ENCODE results near the gene QSOX2.

Gene QSOX2

GRCh38 chr9:136187683-136188586, 57.7 kb downstream of the QSOX2 start:
- no peak for DNase-seq

- no peak for DNase-seq
Measured at GRCh38 chr9:136187197-136187596, 58.4 kb downstream of the QSOX2 start.

- DNase-seq = no peak
Measured at GRCh38 chr9:136186386-136186785, 59.2 kb downstream of the QSOX2 start.

- DNase-seq = no peak
Measured at GRCh38 chr9:136185596-136186366, 59.8 kb downstream of the QSOX2 start.

- DNase-seq = no peak
Measured at GRCh38 chr9:136185066-136185465, 60.5 kb downstream of the QSOX2 start.

GRCh38 chr9:136182850-136183422, 62.7 kb downstream of the QSOX2 start:
- DNase-seq = no peak

- no peak for DNase-seq
Measured at GRCh38 chr9:136182420-136182787, 63.2 kb downstream of the QSOX2 start.

- no peak for DNase-seq
Measured at GRCh38 chr9:136181784-136182419, 63.7 kb downstream of the QSOX2 start.

- DNase-seq = no peak
Measured at GRCh38 chr9:136180586-136180985, 65.0 kb downstream of the QSOX2 start.

GRCh38 chr9:136179761-136180160, 65.9 kb downstream of the QSOX2 start:
- no peak for DNase-seq

GRCh38 chr9:136179101-136179616, 66.5 kb downstream of the QSOX2 start:
- DNase-seq = no peak

GRCh38 chr9:136178773-136179075, 66.9 kb downstream of the QSOX2 start:
- no peak for DNase-seq

- DNase-seq = no peak
Measured at GRCh38 chr9:136178061-136178772, 67.4 kb downstream of the QSOX2 start.

GRCh38 chr9:136177224-136177623, 68.4 kb downstream of the QSOX2 start:
- no peak for DNase-seq

- DNase-seq = no peak
Measured at GRCh38 chr9:136175616-136176197, 69.9 kb downstream of the QSOX2 start.

- DNase-seq = no peak
Measured at GRCh38 chr9:136174779-136175615, 70.6 kb downstream of the QSOX2 start.

GRCh38 chr9:136173648-136174290, 71.8 kb downstream of the QSOX2 start:
- DNase-seq = no peak

- no peak for DNase-seq
Measured at GRCh38 chr9:136172412-136173079, 73.1 kb downstream of the QSOX2 start.

- no peak for DNase-seq
Measured at GRCh38 chr9:136171801-136172411, 73.7 kb downstream of the QSOX2 start.
